HL-60 (cell line): Measurements from ENCODE around the gene C11orf54.

ENCODE experiments used
- DNase-seq, 2 experiments: peaks; one replicate each; pipeline ENCODE4 v3.0.0-alpha.2; 2010 to 2020; ENCODE audit warnings: low read depth in 1 of 2, low spot score in 1 of 2
- H3K27ac ChIP-seq: fragments of 250-450 bp; sonication (Bioruptor Pico); replicated peaks from 2 replicates; pipeline ENCODE4 v1.5.1; 2020; ENCODE audit warnings: mild to moderate bottlenecking, moderate library complexity
- H3K27me3 ChIP-seq: fragments of 250-450 bp; sonication (Bioruptor Pico); 2 replicates; pipeline ENCODE4 v1.5.1; 2021; ENCODE audit warnings: mild to moderate bottlenecking, moderate library complexity; ENCODE audit not compliant: insufficient read depth, poor library complexity, severe bottlenecking
- H3K4me3 ChIP-seq: replicated peaks from 2 replicates; pipeline ENCODE4 v1.5.1; 2011; ENCODE audit warnings: mild to moderate bottlenecking, control low read depth, low read length; ENCODE audit not compliant: insufficient read depth
- GABPA ChIP-seq: IDR thresholded peaks from 2 replicates; pipeline ENCODE4 v1.6.1; 2012; ENCODE audit warnings: low read depth
- POLR2AphosphoS5 ChIP-seq: IDR thresholded peaks from 2 replicates; pipeline ENCODE4 v1.6.1; 2012; ENCODE audit warnings: low read depth
- REST ChIP-seq: IDR thresholded peaks from 2 replicates; pipeline ENCODE4 v1.6.1; 2012; ENCODE audit warnings: low read depth; ENCODE audit not compliant: insufficient replicate concordance
- SPI1 ChIP-seq: IDR thresholded peaks from 2 replicates; pipeline ENCODE4 v1.6.1; 2012; ENCODE audit warnings: low read depth, mild to moderate bottlenecking, borderline replicate concordance
- TF ChIP-seq, protein P1 (sequence below): IDR thresholded peaks from one replicate; pipeline ENCODE4 v1.5.1; 2011; ENCODE audit warnings: low read length, control low read depth, inconsistent platforms; ENCODE audit not compliant: insufficient read depth

The C11orf54 gene

DNA sequence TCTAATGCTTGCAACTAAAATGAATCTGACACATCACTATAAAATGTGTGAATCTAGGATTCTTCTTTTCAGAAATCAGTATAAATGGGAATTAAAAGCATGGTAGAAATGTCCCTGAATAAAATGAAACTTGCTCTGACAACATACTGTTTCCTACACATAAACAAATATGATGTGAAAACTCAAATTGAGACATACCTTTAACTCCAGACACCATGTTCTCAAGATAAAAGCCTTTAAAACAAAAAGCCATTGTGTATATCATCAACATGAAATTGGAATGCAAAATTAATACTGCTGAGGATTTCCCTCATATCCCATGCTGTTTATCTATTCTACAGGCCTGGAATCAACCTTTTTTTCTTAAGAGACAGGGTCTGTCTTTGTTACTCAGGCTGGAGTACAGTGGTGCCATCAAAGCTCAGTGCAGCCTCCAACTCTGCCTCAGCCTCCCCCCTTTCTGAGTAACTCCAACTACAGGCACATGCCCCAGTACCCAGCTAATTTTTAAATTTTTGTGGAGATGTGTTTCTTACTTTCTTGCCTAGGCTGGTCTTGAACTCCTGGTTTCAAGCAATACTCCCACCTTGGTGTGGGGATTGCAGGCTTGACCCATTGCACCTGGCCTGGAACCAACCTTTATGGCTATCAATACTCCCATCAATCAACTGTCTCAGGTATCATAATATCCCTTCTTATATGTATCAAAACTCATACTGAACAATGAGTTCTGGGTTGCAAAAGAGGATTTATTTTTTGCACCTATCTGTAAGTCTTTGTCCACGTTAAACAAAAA is 6.8 kb upstream of the C11orf54 start:
- TF ChIP-seq POLR2AphosphoS5 (peak; percentile 62), GABPA (no peak)
- H3K27ac ChIP-seq: no peak overlapping the region
- DNase-seq: no peak
- H3K27me3 ChIP-seq: no peaks in the 10 kb centered on the region
- no peak overlapping the region for H3K4me3 ChIP-seq

GRCh38 chr11:93735627-93736026 is 5.8 kb upstream of the C11orf54 start:
- Histone ChIP-seq H3K4me3 (no peak overlapping the region), H3K27ac (no peak overlapping the region), H3K27me3 (no peaks in the 10 kb centered on the region)
- TF ChIP-seq, protein P1, sequence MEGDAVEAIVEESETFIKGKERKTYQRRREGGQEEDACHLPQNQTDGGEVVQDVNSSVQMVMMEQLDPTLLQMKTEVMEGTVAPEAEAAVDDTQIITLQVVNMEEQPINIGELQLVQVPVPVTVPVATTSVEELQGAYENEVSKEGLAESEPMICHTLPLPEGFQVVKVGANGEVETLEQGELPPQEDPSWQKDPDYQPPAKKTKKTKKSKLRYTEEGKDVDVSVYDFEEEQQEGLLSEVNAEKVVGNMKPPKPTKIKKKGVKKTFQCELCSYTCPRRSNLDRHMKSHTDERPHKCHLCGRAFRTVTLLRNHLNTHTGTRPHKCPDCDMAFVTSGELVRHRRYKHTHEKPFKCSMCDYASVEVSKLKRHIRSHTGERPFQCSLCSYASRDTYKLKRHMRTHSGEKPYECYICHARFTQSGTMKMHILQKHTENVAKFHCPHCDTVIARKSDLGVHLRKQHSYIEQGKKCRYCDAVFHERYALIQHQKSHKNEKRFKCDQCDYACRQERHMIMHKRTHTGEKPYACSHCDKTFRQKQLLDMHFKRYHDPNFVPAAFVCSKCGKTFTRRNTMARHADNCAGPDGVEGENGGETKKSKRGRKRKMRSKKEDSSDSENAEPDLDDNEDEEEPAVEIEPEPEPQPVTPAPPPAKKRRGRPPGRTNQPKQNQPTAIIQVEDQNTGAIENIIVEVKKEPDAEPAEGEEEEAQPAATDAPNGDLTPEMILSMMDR: no peak
- TF ChIP-seq SPI1 (no peak), POLR2AphosphoS5 (no peak), REST (no peak), GABPA (no peak)
- no peak for DNase-seq

DNA sequence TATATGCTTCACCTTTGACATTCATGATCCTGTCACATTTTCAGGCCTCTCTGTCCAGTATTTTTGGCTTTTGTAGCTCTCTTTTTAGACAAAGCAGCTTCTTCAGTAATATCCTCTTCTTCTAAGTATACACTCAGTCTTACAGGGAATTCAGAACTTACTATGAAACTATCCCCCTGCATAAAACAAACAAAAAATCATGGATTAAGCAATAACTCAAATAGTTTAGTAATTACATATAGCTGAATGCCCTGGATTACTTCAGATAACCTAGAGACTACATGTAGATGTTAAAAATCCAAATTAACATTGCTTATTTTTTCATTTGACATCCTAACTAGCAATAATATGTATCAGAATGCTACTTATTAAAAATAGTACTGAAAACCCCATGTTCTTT is 5.3 kb upstream of the C11orf54 start:
- Histone ChIP-seq H3K4me3 (no peak overlapping the region), H3K27ac (no peak overlapping the region), H3K27me3 (no peaks in the 10 kb centered on the region)
- no peak for DNase-seq
- TF ChIP-seq SPI1: no peak
- TF ChIP-seq, protein P1: no peak
- no peak for TF ChIP-seq REST
- TF ChIP-seq POLR2AphosphoS5: no peak
- TF ChIP-seq GABPA: no peak

- Histone ChIP-seq H3K4me3 (peak overlapping the region; percentile 90), H3K27ac (peak overlapping the region; percentile 98), H3K27me3 (no peaks in the 10 kb centered on the region)
- no peak for TF ChIP-seq POLR2AphosphoS5
- TF ChIP-seq GABPA: no peak
- TF ChIP-seq, protein P1: no peak
- TF ChIP-seq REST: no peak
- DNase-seq: no peak
Measured at GRCh38 chr11:93737904-93738612, 3.4 kb upstream of the C11orf54 start.
